GM12878 (cell line): ENCODE measurements around the gene RPL31. TPM values are rescaled to one million over a fixed set of nuclear protein-coding genes. Genes with fewer than 3 reads are reported as not detected.

Experiments used
- ATAC-seq: fragments of 200-7000 bp; cut with Tn5 transposase; 3 replicates; pipeline ENCODE4 v1.9.1; 2020; ENCODE audit warnings: mild to moderate bottlenecking, moderate library complexity
- BruUV-seq: library from RNA; stranded (reverse); fragments of 400-500 nt; replicated peaks from 2 replicates; lab custom pipeline; 2021; lab: Mats Ljungman, UMichigan
- CTCF ChIA-PET: fragments of 300-600 bp; sonication (Branson Sonifier 250); formaldehyde crosslinking; extraction: SDS; loops from one replicate; lab custom pipeline; 2021; ENCODE audit warnings: inconsistent platforms; lab: Yijun Ruan, JAX
- POLR2A ChIA-PET: fragments of 350-600 bp; formaldehyde crosslinking; extraction: SDS; loops from one replicate; lab custom pipeline; 2021; ENCODE audit warnings: inconsistent platforms; lab: Charles Lee
- RAD21 ChIA-PET: fragments of 300-600 bp; sonication (Branson Sonifier 250); formaldehyde crosslinking; loops from one replicate; lab custom pipeline; 2023; ENCODE audit warnings: antibody characterized with exemption; ENCODE audit not compliant: unreplicated experiment; lab: Charles Lee
- SMC1A ChIA-PET: fragments of 300-600 bp; sonication (Branson Sonifier 250); formaldehyde crosslinking; loops from one replicate; lab custom pipeline; 2023; ENCODE audit not compliant: unreplicated experiment, uncharacterized antibody; lab: Charles Lee
- DNase-seq: peaks from one replicate; pipeline ENCODE4 v3.0.0-alpha.2; 2011; ENCODE audit warnings: low read depth, low spot score
- FAIRE-seq: peaks from 3 replicates; lab custom pipeline; 2011; peaks lifted over from hg19 to GRCh38; lab: Jason Lieb, UNC
- H2AFZ ChIP-seq: 2 replicates; pipeline ENCODE4 v1.6.0; 2011; ENCODE audit warnings: low read depth, low read length, control low read depth; ENCODE audit not compliant: control insufficient read depth
- H3K27ac ChIP-seq: 2 replicates; pipeline ENCODE4 v1.5.1; 2011; ENCODE audit warnings: control low read depth; ENCODE audit not compliant: control insufficient read depth, insufficient read depth
- H3K27me3 ChIP-seq, 2 experiments: replicated peaks in 1 of 2; 2 replicates each; pipeline versions ENCODE4 v1.6.0 to v1.6.1; 2011; ENCODE audit warnings: low read length in 1 of 2; ENCODE audit not compliant: control insufficient read depth in 2 of 2, insufficient read depth in 2 of 2
- H3K36me3 ChIP-seq, 2 experiments: 2 replicates each; pipeline ENCODE4 v1.5.1; 2011; ENCODE audit warnings: low read length in 1 of 2; ENCODE audit not compliant: control insufficient read depth in 2 of 2, insufficient read depth in 2 of 2
- H3K4me1 ChIP-seq: 2 replicates; pipeline ENCODE4 v1.6.1; 2011; ENCODE audit warnings: mild to moderate bottlenecking, low read length, moderate library complexity, mixed read lengths; ENCODE audit not compliant: control insufficient read depth, insufficient read depth
- H3K4me2 ChIP-seq: 2 replicates; pipeline ENCODE4 v1.6.0; 2011; ENCODE audit warnings: control low read depth; ENCODE audit not compliant: control insufficient read depth, insufficient read depth
- H3K4me3 ChIP-seq: fragments of 200-600 bp; sonication (generic); 2 replicates; pipeline ENCODE4 v1.5.1; 2016
- H3K79me2 ChIP-seq: 2 replicates; pipeline ENCODE4 v1.6.0; 2011; ENCODE audit warnings: low read length; ENCODE audit not compliant: control insufficient read depth, insufficient read depth
- H3K9ac ChIP-seq: 2 replicates; pipeline ENCODE4 v1.8.0; 2011; ENCODE audit warnings: low read length, control low read depth, mixed read lengths; ENCODE audit not compliant: control insufficient read depth, insufficient read depth
- H3K9me3 ChIP-seq: replicated peaks from 3 replicates; pipeline ENCODE4 v1.5.1; 2011; ENCODE audit warnings: mild to moderate bottlenecking, low read length; ENCODE audit not compliant: control insufficient read depth, insufficient read depth
- H4K20me1 ChIP-seq: 2 replicates; pipeline ENCODE4 v1.6.0; 2011; ENCODE audit not compliant: control insufficient read depth, insufficient read depth
- BCL11A ChIP-seq: IDR thresholded peaks from 2 replicates; pipeline ENCODE4 v1.6.1; 2011; ENCODE audit warnings: low read depth, low read length
- KLF5 ChIP-seq: fragments of 450-650 bp; IDR thresholded peaks from 2 replicates; pipeline ENCODE4 v1.6.1; 2014; ENCODE audit warnings: mild to moderate bottlenecking; ENCODE audit not compliant: partially characterized antibody
- NR2C2 ChIP-seq: IDR thresholded peaks from 2 replicates; pipeline ENCODE4 v1.6.1; 2011; ENCODE audit warnings: borderline replicate concordance, low read depth; ENCODE audit not compliant: control insufficient read depth, insufficient read length
- PAX8 ChIP-seq: fragments of 450-650 bp; IDR thresholded peaks from 2 replicates; pipeline ENCODE4 v1.6.1; 2017; ENCODE audit warnings: mild to moderate bottlenecking, moderate library complexity
- WGBS: methylation state at CpG from one replicate; pipeline ENCODE4 v1.1.6; 2016; ENCODE audit warnings: low lambda C conversion rate; ENCODE audit not compliant: insufficient replicate concordance, insufficient coverage; ENCODE audit errors: missing lambda C conversion rate; 5-methylcytosine and 5-hydroxymethylcytosine counted together
- in situ Hi-C: fragments of 300-500 bp; cut with MboI; formaldehyde crosslinking; loops from 9 replicates; pipeline ENCODE4 v1.14.3; 2018; ENCODE audit warnings: mixed read lengths
- intact Hi-C: fragments of 100-400 bp; cut with micrococcal nuclease; formaldehyde crosslinking; loops from one replicate; pipeline ENCODE4 v1.14.2; 2022; ENCODE audit not compliant: unreplicated experiment
- polyA plus RNA-seq, 11 experiments: library from polyadenylated mRNA; depleted of rRNA in 4 of 11; unstranded in 6 of 11; stranded (reverse) in 5 of 11; fragments of >200 nt; fragmentation: Nextera tagmentation in 4 of 11; fragmentation: Illumina TruSeq in 1 of 11; extraction: Ambion mirVana in 4 of 11; extraction: Trizol in 1 of 11; gene quantifications; 1 replicate in 1 of 11; 2 replicates in 10 of 11; pipeline versions ENCODE4 v1.2.1 to v1.2.3, GENCODE V29; 2011 to 2016; ENCODE audit warnings: inconsistent platforms in 2 of 11, missing spikeins in 2 of 11, low read depth in 1 of 11
- total RNA-seq, 4 experiments: library from RNA; depleted of rRNA in 3 of 4; stranded (reverse); fragments of >200 nt in 3 of 4; fragmentation: Illumina TruSeq in 1 of 4; extraction: Trizol in 1 of 4; gene quantifications; 2 replicates each; pipeline versions ENCODE4 v1.2.1 to v1.2.3, GENCODE V29; 2013 to 2021
- TF ChIP-seq, protein P1 (sequence below): fragments of 450-650 bp; IDR thresholded peaks from 2 replicates; pipeline ENCODE4 v1.6.1; 2016; ENCODE audit warnings: mild to moderate bottlenecking

The RPL31 gene
- total and polyA plus RNA-seq, 10 of the 15 experiments (the other 5 are each of a cell fraction or from before 2014, with no cell fraction given) = 1,643 to 8,551 (median 2,208) TPM

DNA sequence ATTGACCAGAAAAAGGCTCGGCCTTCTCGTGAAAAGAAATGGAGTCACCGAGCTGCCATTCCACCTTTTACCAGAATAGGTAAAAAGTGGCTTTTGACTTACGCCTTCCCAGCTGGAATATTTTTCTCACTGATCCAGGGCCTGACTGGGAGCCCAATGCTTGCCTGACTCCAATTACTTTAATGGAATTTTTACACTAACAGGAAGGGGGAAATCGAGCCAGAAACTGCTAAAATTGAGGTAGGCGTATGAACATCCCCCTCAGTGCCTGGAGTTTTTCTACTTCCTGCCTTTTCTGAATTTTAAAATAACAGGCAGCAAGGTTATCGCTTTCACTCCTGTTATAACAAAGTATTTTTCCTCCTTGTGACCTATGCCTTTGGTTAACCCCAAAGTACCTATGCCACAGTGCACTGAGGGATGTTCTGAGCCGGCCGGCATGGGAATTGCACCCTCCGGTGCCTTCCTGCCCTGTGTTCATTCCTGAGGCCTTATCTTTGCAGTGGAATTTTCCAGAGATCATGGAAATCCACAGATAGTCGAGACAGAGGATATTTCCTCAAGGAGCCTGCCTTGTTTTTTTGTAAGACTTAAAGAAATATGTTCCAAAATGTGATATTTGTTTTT is 18.3 kb upstream of the RPL31 start:
- POLR2A ChIA-PET = no interaction called here
- RAD21 ChIA-PET = no interaction called here
- Histone ChIP-seq H4K20me1 (no peaks in the 10 kb centered on the region), H3K27me3 (no peaks in the 10 kb centered on the region; a peak in 1 of 4 replicates), H3K9ac (no peak overlapping the region), H3K4me2 (no peak overlapping the region), H3K36me3 (no peaks in the 10 kb centered on the region), H3K27ac (no peak overlapping the region), H3K79me2 (no peaks in the 10 kb centered on the region), H3K4me1 (no peaks in the 10 kb centered on the region), H3K4me3 (no peak overlapping the region), H2AFZ (no peak overlapping the region), H3K9me3 (no peaks in the 10 kb centered on the region)
- SMC1A ChIA-PET = no interaction called here
- CTCF ChIA-PET = interaction anchor here (0.9 to 2.0 kb wide), 3 partner anchors 374 to 721 kb away, joined by 4 to 7 read pairs (median 4); no protein-coding TSS in a partner anchor
- DNase-seq (no peak), FAIRE-seq (no peak), ATAC-seq (no peak)
- no peak for TF ChIP-seq NR2C2
- TF ChIP-seq BCL11A = no peak
- no peak for TF ChIP-seq PAX8
- TF ChIP-seq KLF5 = no peak
- TF ChIP-seq, protein P1, sequence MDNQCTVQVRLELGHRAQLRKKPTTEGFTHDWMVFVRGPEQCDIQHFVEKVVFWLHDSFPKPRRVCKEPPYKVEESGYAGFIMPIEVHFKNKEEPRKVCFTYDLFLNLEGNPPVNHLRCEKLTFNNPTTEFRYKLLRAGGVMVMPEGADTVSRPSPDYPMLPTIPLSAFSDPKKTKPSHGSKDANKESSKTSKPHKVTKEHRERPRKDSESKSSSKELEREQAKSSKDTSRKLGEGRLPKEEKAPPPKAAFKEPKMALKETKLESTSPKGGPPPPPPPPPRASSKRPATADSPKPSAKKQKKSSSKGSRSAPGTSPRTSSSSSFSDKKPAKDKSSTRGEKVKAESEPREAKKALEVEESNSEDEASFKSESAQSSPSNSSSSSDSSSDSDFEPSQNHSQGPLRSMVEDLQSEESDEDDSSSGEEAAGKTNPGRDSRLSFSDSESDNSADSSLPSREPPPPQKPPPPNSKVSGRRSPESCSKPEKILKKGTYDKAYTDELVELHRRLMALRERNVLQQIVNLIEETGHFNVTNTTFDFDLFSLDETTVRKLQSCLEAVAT = no peak
- intact Hi-C loops = loop anchor here (2.0 kb wide), 2 partner anchors 65 to 253 kb away; no protein-coding TSS in a partner anchor
- WGBS = 71% methylated on average over 11 of the region's 11 CpGs
- no TSS peak for BruUV-seq
- in situ Hi-C loops = loop anchor here (5.0 to 10.0 kb wide), 4 partner anchors 249 to 719 kb away; no protein-coding TSS in a partner anchor
